CD4-positive, CD25-positive, alpha-beta regulatory T cell (primary cell): ENCODE results near the gene FBXW5. TPM values are rescaled to one million over a fixed set of nuclear protein-coding genes. Genes with fewer than 3 reads are reported as not detected.
A peak's percentile ranks its signal among the peaks of the same experiment; 100 is the strongest.

ENCODE experiments used
- ATAC-seq, 2 donors: fragments of 150-1000 bp; cut with Tn5 transposase; one replicate each; pipeline ENCODE4 v1.10.0; 2021; ENCODE audit warnings: low read depth in 2 of 2, moderate number of reproducible peaks in 2 of 2, moderate library complexity in 1 of 2
- DNase-seq, 3 donors: peaks; one replicate each; pipeline versions ENCODE4 v3.0.0 to v3.0.0-alpha.2; 2012 to 2022; ENCODE audit warnings: mixed read lengths in 1 of 3
- H3K27ac ChIP-seq: one replicate; pipeline ENCODE4 v1.7.0; 2013; ENCODE audit warnings: mild to moderate bottlenecking, low read length; ENCODE audit not compliant: insufficient read depth, poor library complexity, severe bottlenecking
- H3K27me3 ChIP-seq: one replicate; pipeline ENCODE4 v1.7.0; 2013; ENCODE audit warnings: low read length; ENCODE audit not compliant: control insufficient read depth, insufficient read depth
- H3K36me3 ChIP-seq: one replicate; pipeline ENCODE4 v1.7.0; 2013; ENCODE audit warnings: mild to moderate bottlenecking, low read length, moderate library complexity; ENCODE audit not compliant: control insufficient read depth, insufficient read depth
- H3K4me1 ChIP-seq: 2 replicates; pipeline ENCODE4 v1.7.0; 2013; ENCODE audit warnings: mild to moderate bottlenecking, low read length; ENCODE audit not compliant: insufficient read depth, control insufficient read depth, poor library complexity, severe bottlenecking
- H3K4me3 ChIP-seq: one replicate; pipeline ENCODE4 v1.7.0; 2013; ENCODE audit warnings: low read depth, mild to moderate bottlenecking, low read length, moderate library complexity
- H3K9me3 ChIP-seq, 2 experiments: 1 replicate in 1 of 2; 2 replicates in 1 of 2; pipeline ENCODE4 v1.7.0; 2013; ENCODE audit warnings: low read length in 2 of 2, mild to moderate bottlenecking in 1 of 2, moderate library complexity in 1 of 2; ENCODE audit not compliant: control insufficient read depth in 2 of 2
- H3K27ac Mint-ChIP-seq, 3 donors: one replicate each; pipeline ENCODE4 v1.8.0; 2020 to 2022; ENCODE audit warnings: mild to moderate bottlenecking in 3 of 3, mixed read lengths in 3 of 3, moderate library complexity in 2 of 3
- H3K27me3 Mint-ChIP-seq: one replicate; pipeline ENCODE4 v1.8.0; 2022; ENCODE audit warnings: mild to moderate bottlenecking, mixed read lengths
- H3K36me3 Mint-ChIP-seq: one replicate; pipeline ENCODE4 v1.8.0; 2020; ENCODE audit warnings: mixed read lengths
- H3K4me1 Mint-ChIP-seq, 4 donors: one replicate each; pipeline ENCODE4 v1.8.0; 2020 to 2022; ENCODE audit warnings: mixed read lengths in 4 of 4, mild to moderate bottlenecking in 1 of 4
- H3K4me3 Mint-ChIP-seq, 4 donors: one replicate each; pipeline ENCODE4 v1.8.0; 2020 to 2022; ENCODE audit warnings: mild to moderate bottlenecking in 4 of 4, mixed read lengths in 4 of 4, moderate library complexity in 3 of 4
- H3K9me3 Mint-ChIP-seq, 7 donors: one replicate each; pipeline ENCODE4 v1.8.0; 2020 to 2022; ENCODE audit warnings: mixed read lengths in 7 of 7, mild to moderate bottlenecking in 3 of 7, moderate library complexity in 2 of 7
- polyA plus RNA-seq, 4 donors: library from polyadenylated mRNA; unstranded; fragments of 300-500 nt; fragmentation: Illumina TruSeq; gene quantifications; one replicate each; pipeline ENCODE4 v1.2.3, GENCODE V29; 2021
- total RNA-seq: library from RNA; stranded (reverse); gene quantifications from one replicate; pipeline ENCODE4 v1.2.3, GENCODE V29; 2022

The FBXW5 gene
- total and polyA plus RNA-seq, 5 donors from 2014 or later, result 91.6 to 134 (median 115) TPM

GRCh38 chr9:136937186-136938001 lies 7.1 kb downstream of the FBXW5 start:
- no peaks in the 10 kb centered on the region for H3K27me3 Mint-ChIP-seq
- peaks cover 0 to 3% (median 0%) of the 10 kb centered on the region in 7 donors for H3K9me3 Mint-ChIP-seq
- peaks cover 0 to 9% (median 3%) of the 10 kb centered on the region in 4 donors for H3K4me1 Mint-ChIP-seq
- H3K27me3 ChIP-seq, result no peaks in the 10 kb centered on the region
- H3K4me1 ChIP-seq, result peaks cover 2% of the 10 kb centered on the region
- peaks cover 26% of the 10 kb centered on the region for H3K36me3 ChIP-seq
- H3K27ac Mint-ChIP-seq, result no peak overlapping the region
- DNase-seq, result no peak
- no peak for ATAC-seq
- no peak overlapping the region for H3K27ac ChIP-seq
- H3K4me3 Mint-ChIP-seq, result peak overlapping the region in 1 of 4 donors; percentile 28
- H3K4me3 ChIP-seq, result no peak overlapping the region
- H3K9me3 ChIP-seq, result no peaks in the 10 kb centered on the region
- H3K36me3 Mint-ChIP-seq, result peaks cover 20% of the 10 kb centered on the region

GRCh38 chr9:136936645-136937170 lies 7.8 kb downstream of the FBXW5 start:
- ATAC-seq (no peak), DNase-seq (no peak)
- peaks cover 0 to 3% (median 0%) of the 10 kb centered on the region in 7 donors for H3K9me3 Mint-ChIP-seq
- H3K36me3 Mint-ChIP-seq, result peaks cover 20% of the 10 kb centered on the region
- peak overlapping the region in 1 of 3 donors; percentile 22 for H3K27ac Mint-ChIP-seq
- H3K4me1 ChIP-seq, result no peaks in the 10 kb centered on the region
- no peak overlapping the region for H3K27ac ChIP-seq
- no peaks in the 10 kb centered on the region for H3K27me3 ChIP-seq
- peak overlapping the region in 1 of 4 donors; percentile 34 for H3K4me3 Mint-ChIP-seq
- no peak overlapping the region for H3K4me3 ChIP-seq
- H3K36me3 ChIP-seq, result peaks cover 19% of the 10 kb centered on the region
- H3K27me3 Mint-ChIP-seq, result no peaks in the 10 kb centered on the region
- peaks cover 0 to 9% (median 3%) of the 10 kb centered on the region in 4 donors for H3K4me1 Mint-ChIP-seq
- H3K9me3 ChIP-seq, result no peaks in the 10 kb centered on the region

GRCh38 chr9:136935651-136936050 lies 8.9 kb downstream of the FBXW5 start:
- Mint-ChIP-seq H3K9me3 (peaks cover 0 to 3% (median 0%) of the 10 kb centered on the region in 7 donors), H3K27ac (no peak overlapping the region), H3K27me3 (no peaks in the 10 kb centered on the region), H3K36me3 (peaks cover 20% of the 10 kb centered on the region), H3K4me3 (no peak overlapping the region), H3K4me1 (peaks cover 0 to 9% (median 3%) of the 10 kb centered on the region in 4 donors)
- ATAC-seq (no peak), DNase-seq (no peak)
- no peak overlapping the region for H3K27ac ChIP-seq
- H3K27me3 ChIP-seq, result no peaks in the 10 kb centered on the region
- H3K9me3 ChIP-seq, result no peaks in the 10 kb centered on the region
- no peak overlapping the region for H3K4me3 ChIP-seq
- H3K36me3 ChIP-seq, result peaks cover 9% of the 10 kb centered on the region
- H3K4me1 ChIP-seq, result no peaks in the 10 kb centered on the region

DNA sequence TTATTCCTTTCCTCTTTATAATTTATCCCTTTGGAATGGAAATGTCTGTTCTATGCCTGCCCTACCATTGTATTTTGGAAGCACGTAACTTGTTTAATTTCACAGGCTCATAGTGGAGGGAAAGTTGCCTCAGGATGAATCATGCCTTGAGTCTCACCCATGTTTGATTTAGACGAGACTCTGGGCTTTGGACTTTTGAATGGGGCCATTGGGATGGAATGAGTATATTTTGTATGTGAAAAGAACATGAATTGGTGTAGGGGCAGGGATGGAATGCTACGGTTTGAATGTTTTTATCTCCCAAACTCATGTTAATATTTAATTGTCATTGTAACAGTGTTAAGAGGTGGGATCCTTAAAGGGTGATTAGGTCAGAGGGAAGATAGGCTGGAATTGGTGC lies 10.3 kb downstream of the FBXW5 start:
- H3K27me3 Mint-ChIP-seq, result no peaks in the 10 kb centered on the region
- Histone ChIP-seq H3K27ac (no peak overlapping the region), H3K4me3 (no peak overlapping the region), H3K9me3 (no peaks in the 10 kb centered on the region), H3K4me1 (no peaks in the 10 kb centered on the region), H3K36me3 (no peaks in the 10 kb centered on the region), H3K27me3 (no peaks in the 10 kb centered on the region)
- peaks cover 18% of the 10 kb centered on the region for H3K36me3 Mint-ChIP-seq
- H3K4me3 Mint-ChIP-seq, result no peak overlapping the region
- peaks cover 0 to 3% (median 0%) of the 10 kb centered on the region in 7 donors for H3K9me3 Mint-ChIP-seq
- H3K27ac Mint-ChIP-seq, result peak overlapping the region in 1 of 3 donors; percentile 63
- DNase-seq (no peak), ATAC-seq (no peak)
- H3K4me1 Mint-ChIP-seq, result peaks cover 0 to 7% (median 3%) of the 10 kb centered on the region in 4 donors

GRCh38 chr9:136931611-136932130 lies 12.9 kb downstream of the FBXW5 start:
- ATAC-seq (no peak), DNase-seq (no peak)
- Histone ChIP-seq H3K4me3 (no peak overlapping the region), H3K9me3 (no peaks in the 10 kb centered on the region), H3K27ac (no peak overlapping the region), H3K27me3 (no peaks in the 10 kb centered on the region), H3K36me3 (peaks cover 5% of the 10 kb centered on the region), H3K4me1 (no peaks in the 10 kb centered on the region)
- Mint-ChIP-seq H3K4me1 (peaks cover 0 to 6% (median 4%) of the 10 kb centered on the region in 4 donors), H3K4me3 (no peak overlapping the region), H3K36me3 (peaks cover 13% of the 10 kb centered on the region), H3K9me3 (no peaks in the 10 kb centered on the region), H3K27me3 (no peaks in the 10 kb centered on the region), H3K27ac (peak overlapping the region in 1 of 3 donors; percentile 50)

DNA sequence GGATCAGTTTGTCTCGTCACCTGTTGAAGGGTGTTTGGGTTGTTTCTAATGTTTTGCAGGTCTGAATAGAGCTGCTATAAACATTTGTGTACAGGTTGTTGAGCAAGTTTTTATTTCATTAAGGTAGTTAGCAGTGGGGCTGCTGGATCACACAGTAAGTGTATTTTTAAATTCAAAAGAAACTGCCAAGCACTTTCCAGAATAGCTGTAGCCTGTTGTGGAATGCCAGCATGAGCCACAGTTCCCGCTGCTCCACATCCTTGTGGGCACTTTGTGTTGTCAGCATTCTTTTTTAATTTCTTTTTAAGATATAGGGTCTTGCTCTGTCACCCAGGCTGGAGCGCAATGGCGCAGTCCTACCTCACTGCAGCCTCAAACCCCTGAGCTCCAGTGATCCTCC lies 14.5 kb downstream of the FBXW5 start:
- Mint-ChIP-seq H3K4me1 (peaks cover 0 to 6% (median 4%) of the 10 kb centered on the region in 4 donors), H3K27me3 (no peaks in the 10 kb centered on the region), H3K27ac (peak overlapping the region in 1 of 3 donors; percentile 62), H3K4me3 (no peak overlapping the region), H3K36me3 (peaks cover 12% of the 10 kb centered on the region), H3K9me3 (no peaks in the 10 kb centered on the region)
- Histone ChIP-seq H3K4me3 (no peak overlapping the region), H3K4me1 (no peaks in the 10 kb centered on the region), H3K27ac (no peak overlapping the region), H3K9me3 (no peaks in the 10 kb centered on the region), H3K36me3 (peaks cover 18% of the 10 kb centered on the region), H3K27me3 (no peaks in the 10 kb centered on the region)
- DNase-seq (no peak), ATAC-seq (no peak)

DNA sequence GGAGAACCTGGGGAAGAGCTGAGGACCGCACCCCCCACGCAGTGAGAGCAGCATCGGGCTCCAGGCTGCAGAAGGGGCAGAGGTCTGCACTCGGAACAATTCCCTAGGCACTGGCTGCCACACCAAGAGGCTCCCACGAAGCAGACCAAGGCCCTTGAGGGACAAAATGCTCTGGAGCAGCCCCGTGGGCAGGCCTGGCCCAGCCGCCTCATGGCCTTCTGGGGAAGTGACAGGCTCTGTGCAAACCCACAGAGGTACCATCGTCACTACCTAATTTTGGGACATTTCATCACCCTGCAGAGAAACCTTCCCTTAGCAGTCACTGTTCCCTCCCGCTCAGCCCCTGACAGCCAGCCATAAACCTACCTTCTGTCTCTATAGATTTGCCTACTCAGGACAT lies 15.9 kb downstream of the FBXW5 start:
- Histone ChIP-seq H3K27me3 (no peaks in the 10 kb centered on the region), H3K4me3 (no peak overlapping the region), H3K9me3 (no peaks in the 10 kb centered on the region), H3K4me1 (no peaks in the 10 kb centered on the region), H3K36me3 (peaks cover 18% of the 10 kb centered on the region), H3K27ac (no peak overlapping the region)
- Mint-ChIP-seq H3K27me3 (no peaks in the 10 kb centered on the region), H3K36me3 (peaks cover 12% of the 10 kb centered on the region), H3K27ac (no peak overlapping the region), H3K4me3 (peak overlapping the region in 1 of 4 donors; percentile 9), H3K9me3 (no peaks in the 10 kb centered on the region), H3K4me1 (peaks cover 0 to 7% (median 5%) of the 10 kb centered on the region in 4 donors)
- DNase-seq, result no peak
- ATAC-seq, result peak in 1 of 2 donors; percentile 18
